ENCODE results near the gene LRRC32. TPM values are rescaled to one million over a fixed set of nuclear protein-coding genes. Genes with fewer than 3 reads are reported as not detected.

Gene LRRC32
- total RNA-seq, 2 experiments from 2014 or later = 23.2 to 24.5 TPM

- POLR2A ChIA-PET = no interaction called here
- ATAC-seq (no peak), DNase-seq (no peak)
- H3K36me3 Mint-ChIP-seq (ENCODE audit: low read depth) = no peaks in the 10 kb centered on the region
- intact Hi-C loops (cut with micrococcal nuclease) = loop anchor here (5.0 kb wide), 1 partner anchor 96 kb away; no protein-coding TSS in a partner anchor
- peaks cover 7% of the 10 kb centered on the region for H3K27me3 Mint-ChIP-seq
- no peaks in the 10 kb centered on the region for H3K9me3 Mint-ChIP-seq
- H3K4me3 Mint-ChIP-seq = no peak overlapping the region
- H3K4me1 Mint-ChIP-seq (ENCODE audit: low read depth) = peaks cover 32% of the 10 kb centered on the region
- no peak for TF ChIP-seq CTCF (IDR thresholded peaks at IDR 0.05)
- CTCF ChIA-PET = interaction anchor here (0.6 kb wide), 1 partner anchor 236 kb away, joined by 3 read pairs; no protein-coding TSS in a partner anchor
- H3K27ac Mint-ChIP-seq = no peak overlapping the region
Observed at GRCh38 chr11:76683161-76684095, 12.9 kb upstream of the LRRC32 start.

- intact Hi-C loops (cut with micrococcal nuclease) = loop anchor here (5.0 kb wide), 1 partner anchor 95 kb away; no protein-coding TSS in a partner anchor
- DNase-seq (no peak), ATAC-seq (no peak)
- no peak for TF ChIP-seq CTCF (IDR thresholded peaks at IDR 0.05)
- no peak overlapping the region for H3K4me3 Mint-ChIP-seq
- peaks cover 7% of the 10 kb centered on the region for H3K27me3 Mint-ChIP-seq
- H3K9me3 Mint-ChIP-seq = no peaks in the 10 kb centered on the region
- POLR2A ChIA-PET = no interaction called here
- H3K36me3 Mint-ChIP-seq (ENCODE audit: low read depth) = no peaks in the 10 kb centered on the region
- CTCF ChIA-PET = interaction anchor here (4.6 kb wide), 1 partner anchor 90 kb away, joined by 16 read pairs; no protein-coding TSS in a partner anchor
- no peak overlapping the region for H3K27ac Mint-ChIP-seq
- H3K4me1 Mint-ChIP-seq (ENCODE audit: low read depth) = peaks cover 39% of the 10 kb centered on the region
Observed at GRCh38 chr11:76682684-76683083, 12.1 kb upstream of the LRRC32 start.

DNA sequence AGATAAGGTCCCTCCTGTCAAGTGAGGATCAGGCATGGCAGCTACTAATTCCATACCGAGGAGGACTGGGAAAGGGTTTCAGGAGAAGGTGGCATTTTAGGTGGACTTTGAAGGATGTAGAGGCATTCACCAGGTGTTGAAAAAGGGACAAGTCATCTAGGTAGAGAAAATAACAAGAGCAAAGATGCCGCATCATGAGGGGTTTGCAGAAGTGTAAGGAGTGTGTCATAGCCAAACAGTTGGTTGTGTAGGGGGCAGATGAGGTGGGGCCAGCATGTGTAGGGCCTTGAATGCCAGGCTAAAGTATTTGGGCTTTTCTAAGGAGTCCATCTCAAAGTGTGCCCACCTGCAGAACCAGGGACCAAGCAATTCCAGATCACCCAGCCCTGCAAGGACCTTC is 11.6 kb upstream of the LRRC32 start:
- H3K4me3 Mint-ChIP-seq = no peak overlapping the region
- no peak overlapping the region for H3K27ac Mint-ChIP-seq
- peaks cover 38% of the 10 kb centered on the region for H3K4me1 Mint-ChIP-seq (ENCODE audit: low read depth)
- no peak for TF ChIP-seq CTCF (IDR thresholded peaks at IDR 0.05)
- ChIA-PET POLR2A (no interaction called here), CTCF (interaction anchor here (0.7 to 4.6 kb wide), 9 partner anchors 9 to 475 kb away, joined by 3 to 16 read pairs (median 3); no protein-coding TSS in a partner anchor)
- DNase-seq (no peak), ATAC-seq (no peak)
- H3K27me3 Mint-ChIP-seq = peaks cover 7% of the 10 kb centered on the region
- intact Hi-C loops (cut with micrococcal nuclease) = loop anchor here (5.0 kb wide), 1 partner anchor 95 kb away; no protein-coding TSS in a partner anchor
- no peaks in the 10 kb centered on the region for H3K9me3 Mint-ChIP-seq
- no peaks in the 10 kb centered on the region for H3K36me3 Mint-ChIP-seq (ENCODE audit: low read depth)

DNA sequence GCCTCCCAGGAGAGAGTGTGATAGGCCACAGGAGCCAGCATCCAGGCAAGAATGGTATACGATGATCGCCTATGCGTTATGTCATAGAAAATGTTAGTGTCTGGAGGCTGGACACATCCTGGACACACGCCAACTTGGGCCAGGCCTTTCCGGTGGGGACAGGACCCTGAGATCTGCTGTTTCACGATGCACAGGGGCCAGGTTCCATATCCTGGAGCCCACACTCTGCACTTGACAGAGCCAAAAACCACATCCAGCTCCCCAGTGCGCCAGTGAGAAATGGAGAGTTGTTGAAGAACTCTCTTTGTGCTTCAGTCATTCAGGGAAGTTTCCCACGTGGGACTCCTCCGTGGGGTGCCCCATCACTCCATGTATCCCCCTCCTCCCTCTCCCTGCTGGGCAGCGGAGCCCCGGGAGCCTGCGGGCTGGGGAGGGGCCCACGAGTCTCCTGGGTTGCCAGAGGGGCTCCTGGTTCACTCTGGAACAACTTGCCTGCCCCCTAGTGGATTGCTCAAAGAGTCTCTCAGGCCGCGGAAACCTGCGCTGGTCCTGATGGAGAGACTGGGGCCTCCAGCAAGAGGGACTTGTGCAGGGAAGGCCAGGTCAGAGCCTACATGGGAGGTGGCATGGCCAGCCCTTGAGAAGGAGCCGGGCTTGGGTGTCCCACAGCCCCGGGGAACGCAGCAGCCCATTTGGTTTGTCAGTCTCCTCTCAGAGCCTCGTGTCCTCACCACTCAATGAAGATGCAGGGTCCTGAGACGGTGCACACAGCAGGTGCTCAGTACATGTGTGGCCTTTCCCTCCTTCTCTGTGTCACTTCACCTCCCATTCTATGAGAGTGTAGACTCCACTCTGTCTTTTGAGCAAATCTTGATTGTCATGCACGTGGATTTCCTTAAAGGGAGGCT is 10.2 kb upstream of the LRRC32 start:
- peak; percentile 79 for DNase-seq
- Mint-ChIP-seq H3K36me3 (ENCODE audit: low read depth) (no peaks in the 10 kb centered on the region), H3K27ac (no peak overlapping the region), H3K4me1 (ENCODE audit: low read depth) (peaks cover 35% of the 10 kb centered on the region), H3K4me3 (no peak overlapping the region), H3K27me3 (peaks cover 7% of the 10 kb centered on the region), H3K9me3 (no peaks in the 10 kb centered on the region)
- intact Hi-C loops (cut with micrococcal nuclease) = loop anchor here (5.0 kb wide), 1 partner anchor 93 kb away; no protein-coding TSS in a partner anchor
- ChIA-PET POLR2A (no interaction called here), CTCF (interaction anchor here (0.6 to 6.7 kb wide), 19 partner anchors 9 to 473 kb away, joined by 3 to 45 read pairs (median 4); partner anchors contain the start of gene LRRC32)
- TF ChIP-seq CTCF (IDR thresholded peaks at IDR 0.05) = peak; percentile 93
- ATAC-seq = peak; percentile 78

Measured in activated CD8-positive, alpha-beta T cell treated with anti-CD3 and anti-CD28 coated beads for 36 hours (primary cell).